ENCODE results near the gene MCC.

The MCC gene

DNA sequence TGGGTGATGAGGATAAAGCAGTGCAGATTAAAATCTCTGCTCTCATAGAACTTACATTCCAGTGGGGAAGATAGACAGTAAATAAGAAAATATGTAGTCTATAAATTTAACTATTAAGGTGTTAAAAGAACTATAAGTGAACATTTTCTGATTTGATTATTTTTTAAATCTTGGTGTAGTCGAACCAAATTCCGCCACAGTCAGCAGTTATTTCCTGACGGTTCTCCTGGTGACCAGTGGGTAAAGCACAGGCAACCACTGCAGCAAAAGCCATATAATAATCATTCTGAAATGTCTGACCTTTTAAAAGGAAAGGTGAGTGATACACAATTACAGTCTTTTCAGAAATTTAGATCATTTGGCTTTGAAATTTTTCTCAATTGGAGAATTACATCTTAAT, 484.5 kb downstream of the MCC start:
- DNase-seq, result no peak

DNA sequence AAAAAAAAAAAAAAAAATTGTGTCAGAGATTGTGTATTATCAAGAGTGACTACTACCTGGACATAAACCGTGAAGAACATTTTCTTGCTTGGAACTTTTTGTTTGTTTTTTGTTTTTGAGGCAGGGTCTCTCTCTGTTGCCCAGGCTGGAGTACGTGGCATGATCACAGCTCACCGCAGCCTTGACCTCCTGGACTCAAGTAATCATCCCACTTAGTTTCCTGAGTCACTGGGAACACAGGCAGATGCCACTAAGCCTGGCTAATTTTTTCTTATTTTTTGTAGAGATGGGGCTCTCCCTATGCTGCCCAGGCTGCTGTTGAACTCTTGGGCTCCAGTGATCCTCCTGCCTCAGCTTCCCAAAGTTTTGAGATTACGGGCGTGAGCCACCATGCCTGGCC, 485.8 kb downstream of the MCC start:
- no peak for DNase-seq

DNA sequence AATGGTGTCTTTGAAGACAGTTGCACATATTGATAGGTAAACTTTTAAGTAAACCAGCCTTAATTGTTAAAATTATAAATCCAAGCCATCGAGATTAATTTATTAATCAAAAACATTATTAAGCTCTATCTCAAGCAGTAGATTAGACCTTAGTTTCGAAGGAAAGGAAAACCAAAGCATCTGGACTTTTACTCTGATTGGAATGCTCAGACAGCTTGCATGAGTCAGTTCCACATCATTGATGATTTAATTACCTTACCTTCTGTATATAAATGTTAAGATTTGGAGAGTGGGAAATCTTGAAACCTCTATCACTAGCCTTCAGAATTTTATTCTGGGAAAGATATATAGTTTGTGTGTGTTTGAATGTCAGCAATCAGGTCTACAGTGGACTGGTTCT, 487.8 kb downstream of the MCC start:
- no peak for DNase-seq

DNA sequence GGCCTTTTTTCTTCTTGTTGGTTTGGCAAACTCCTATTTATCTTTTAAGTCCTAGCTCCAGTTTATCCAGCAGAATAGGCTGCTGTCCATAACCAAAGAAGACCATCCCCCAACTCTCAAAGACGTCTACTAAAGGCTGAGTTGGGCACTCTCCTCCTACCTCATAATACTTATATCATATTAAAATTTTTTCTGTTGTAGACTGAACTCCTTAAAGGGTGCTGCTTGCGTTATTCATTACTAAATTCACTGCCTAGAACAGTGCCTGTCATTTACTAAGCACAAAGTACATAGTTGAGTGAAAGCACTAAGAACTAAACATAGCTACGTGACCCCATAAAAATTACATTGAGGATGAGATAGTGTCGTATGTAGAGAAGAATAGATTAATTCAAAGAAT, 490.0 kb downstream of the MCC start:
- DNase-seq, result no peak

DNA sequence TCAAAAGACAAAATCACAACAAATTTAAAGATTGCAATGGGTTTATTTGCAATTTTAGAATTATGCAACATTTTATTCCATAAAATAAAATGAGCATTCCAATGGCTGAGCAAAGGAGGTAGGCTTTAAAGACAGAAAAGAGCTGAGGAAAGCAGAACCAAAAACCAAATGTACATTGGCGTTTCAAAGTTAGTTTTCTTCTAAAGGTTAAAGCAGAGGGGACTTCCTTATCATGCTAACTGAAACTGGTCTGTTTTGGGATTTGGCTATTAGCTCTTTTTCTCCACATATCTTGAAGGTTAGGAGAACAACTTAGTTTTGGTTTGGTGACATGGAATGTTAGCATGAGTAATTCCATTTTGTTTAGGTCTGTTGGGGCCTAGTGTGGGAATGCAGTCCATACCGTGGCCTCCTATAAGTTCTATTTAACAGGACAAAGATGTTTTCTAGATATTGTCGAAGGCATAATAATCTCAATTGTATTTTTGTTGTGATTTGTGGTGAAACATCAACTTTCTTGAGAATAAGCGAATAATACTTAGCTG, 491.4 kb downstream of the MCC start:
- DNase-seq, result no peak

DNA sequence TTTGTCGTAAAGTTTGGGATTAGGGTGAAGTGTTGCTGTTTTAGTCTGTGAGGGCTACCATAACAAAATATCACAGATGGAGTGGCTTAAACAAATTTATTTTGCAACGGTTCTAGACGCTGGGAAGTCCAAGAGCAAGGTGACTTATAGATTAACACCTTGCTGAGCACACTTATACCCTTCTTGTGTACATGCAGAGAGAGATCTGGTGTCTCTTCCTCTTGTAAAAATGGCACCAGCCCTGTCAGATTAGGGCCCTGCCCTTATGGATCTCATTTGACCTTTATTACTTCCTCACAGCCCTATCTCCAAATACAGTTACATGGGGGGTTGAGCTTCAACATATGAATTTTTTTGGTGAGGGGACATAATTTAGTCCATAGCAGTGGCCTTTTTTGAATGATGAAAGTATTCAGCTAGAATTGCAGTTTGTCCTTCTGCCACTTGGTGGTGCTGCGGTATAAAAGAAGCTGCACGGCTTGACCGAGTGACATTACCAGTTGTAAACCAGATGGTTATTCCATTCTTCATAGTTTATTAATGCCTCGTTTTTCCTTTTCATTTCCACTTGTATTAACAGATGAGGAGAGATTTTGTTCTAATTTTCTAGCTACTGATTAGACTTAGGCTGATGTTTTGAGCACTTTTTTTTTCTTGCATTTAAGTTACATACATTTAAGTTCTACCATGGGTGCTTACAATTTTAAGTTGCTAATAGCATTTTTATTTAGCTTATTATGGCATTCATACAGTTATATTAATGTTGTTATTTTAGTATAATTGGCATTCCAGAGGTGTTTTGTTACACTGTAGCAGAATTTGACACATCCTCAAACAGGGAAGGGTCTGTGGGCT, 492.3 kb downstream of the MCC start:
- DNase-seq, result peak; percentile 14 to 71 (median 60)

DNA sequence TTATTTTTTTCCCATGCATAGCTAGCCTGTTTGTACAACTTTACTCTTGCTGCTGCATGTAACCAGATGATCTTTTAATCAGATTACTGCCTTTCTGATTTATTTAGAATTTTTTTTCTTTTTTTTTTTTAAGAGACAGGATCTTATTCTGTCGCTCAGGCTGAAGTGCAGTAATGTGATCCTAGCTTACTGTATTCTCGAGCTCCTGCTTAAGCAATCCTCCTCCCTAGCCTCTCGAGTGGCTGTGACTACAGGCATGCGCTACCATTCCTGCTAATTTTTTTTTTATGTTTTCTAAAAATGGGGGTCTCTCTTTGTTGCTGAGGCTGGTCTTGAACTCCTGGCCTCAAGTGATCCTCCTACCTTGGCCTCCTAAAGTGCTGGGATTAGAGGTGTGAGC, 502.0 kb downstream of the MCC start:
- no peak for DNase-seq

DNA sequence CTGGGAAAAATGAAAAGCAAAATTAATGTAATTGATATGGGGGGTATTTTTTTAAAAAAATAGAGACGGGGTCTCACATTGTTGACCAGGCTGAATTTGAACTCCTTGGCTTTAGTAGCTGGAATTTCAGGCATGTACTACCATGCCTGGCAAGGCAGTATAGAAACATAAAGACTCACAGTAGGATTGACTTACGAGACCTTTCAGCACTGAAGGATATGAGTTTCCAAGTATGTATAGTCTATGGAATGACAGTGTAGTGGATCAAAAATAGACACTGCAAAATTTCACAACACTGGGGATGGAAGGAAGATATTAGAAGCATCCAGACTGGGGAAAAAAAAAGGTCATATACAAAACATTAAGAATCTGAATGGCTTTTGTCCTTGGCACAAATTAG, 504.9 kb downstream of the MCC start:
- DNase-seq, result no peak

DNA sequence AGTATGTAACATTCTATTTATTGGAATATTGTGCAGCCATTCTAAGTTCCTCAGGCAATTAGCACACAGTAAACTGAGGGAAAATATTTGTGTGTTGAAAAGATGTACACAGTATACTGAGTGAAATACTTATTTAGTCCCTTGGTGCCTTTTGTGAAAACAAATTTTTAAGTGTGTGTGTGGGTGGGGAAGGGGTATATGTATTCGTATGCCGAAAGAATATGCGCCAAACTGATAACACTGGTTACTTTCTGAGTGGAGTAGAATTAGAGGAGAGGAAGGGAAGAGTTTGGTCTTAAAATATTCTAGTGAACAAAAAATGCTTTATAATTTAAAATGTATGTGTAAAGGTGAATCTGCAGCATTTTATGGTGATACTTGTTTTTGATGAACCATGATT, 508.5 kb downstream of the MCC start:
- no peak for DNase-seq

DNA sequence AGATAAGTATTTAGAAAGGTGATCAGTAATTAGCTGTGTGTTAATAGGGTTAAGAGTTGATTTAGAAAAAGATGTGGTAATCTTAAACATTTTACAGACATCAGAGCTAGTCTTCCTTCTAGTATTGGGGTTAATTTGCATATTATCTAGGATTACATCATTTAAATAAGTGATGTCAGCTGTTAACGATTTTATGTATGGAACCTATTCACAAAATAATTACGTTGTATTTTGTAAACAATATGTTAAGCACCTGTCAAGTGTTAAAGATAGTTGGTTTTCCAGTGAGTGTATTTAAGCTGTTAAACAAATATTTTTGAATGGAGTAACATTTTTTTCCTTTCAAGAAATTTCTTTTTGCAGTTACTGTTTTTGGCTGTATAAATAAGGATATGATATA, 509.4 kb downstream of the MCC start:
- DNase-seq, result no peak

DNA sequence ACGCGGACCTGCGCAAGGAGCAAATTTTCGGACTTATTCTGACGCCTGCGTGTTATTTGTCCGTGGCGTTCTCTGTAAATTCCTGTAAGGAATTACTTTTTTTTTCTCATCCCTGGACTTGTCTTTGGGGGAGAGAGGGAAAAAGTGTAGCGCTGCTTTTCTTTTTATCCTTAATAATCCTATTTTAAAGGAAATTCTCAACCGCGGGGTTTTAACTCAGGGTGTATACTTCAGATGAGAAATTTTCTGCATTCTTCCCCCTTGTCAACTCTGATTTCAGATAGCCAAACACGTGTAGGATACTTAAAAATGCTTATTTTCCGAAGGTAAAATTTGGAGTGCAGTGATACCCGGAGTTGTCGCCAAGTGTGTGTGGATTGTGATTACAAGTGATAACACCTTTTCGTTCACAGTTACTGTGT, 510.8 kb downstream of the MCC start:
- no peak for DNase-seq

DNA sequence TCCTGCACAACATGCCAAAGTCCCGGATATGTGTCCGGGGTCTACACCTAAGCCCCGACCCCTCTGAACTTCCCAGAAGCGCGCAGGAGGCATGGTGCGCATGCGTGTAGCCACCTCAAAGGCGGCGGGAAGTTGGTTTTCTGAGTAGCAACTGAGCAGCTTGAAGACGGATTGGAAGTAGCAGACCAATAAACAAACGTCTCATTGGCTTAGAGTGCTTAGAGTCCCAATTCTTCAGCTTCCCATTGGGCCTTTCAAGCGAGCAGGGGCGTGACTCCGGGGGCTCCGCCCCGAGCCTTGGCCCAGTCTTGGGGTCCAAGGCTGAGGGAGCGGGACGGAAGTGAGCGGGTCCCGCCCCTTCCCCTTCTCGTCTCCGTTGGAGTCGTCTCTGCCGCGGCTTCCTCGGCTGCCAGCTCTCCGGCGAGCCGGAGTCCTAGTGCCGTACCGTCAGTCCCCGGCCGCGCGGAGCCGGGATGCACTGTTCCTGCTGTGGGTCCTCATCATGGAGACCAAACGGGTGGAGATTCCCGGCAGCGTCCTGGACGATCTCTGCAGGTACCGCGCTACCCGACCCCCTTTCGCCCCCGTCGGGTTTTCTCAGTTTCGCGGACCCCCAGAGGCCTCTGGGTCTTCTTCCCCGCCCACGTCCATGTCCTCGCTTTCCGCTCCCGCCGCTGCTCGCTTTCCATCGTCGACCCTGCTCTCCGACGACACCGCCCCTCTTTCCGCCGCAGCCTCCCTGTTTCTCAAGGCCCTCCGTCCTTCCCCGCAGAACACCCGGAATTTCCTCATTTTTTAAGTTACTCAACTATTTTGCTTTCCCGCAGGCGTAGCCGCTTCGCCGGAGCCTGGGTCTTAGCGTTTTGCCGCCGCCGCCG, 511.6 kb downstream of the MCC start, which contains the start of gene DCP2:
DCP2 (plus strand) TSS at position 367 of the 878 bp plus-strand sequence; CDS start at position 503, 136 bp downstream.
- DNase-seq, result peak; percentile 72 to 94 (median 83)

DNA sequence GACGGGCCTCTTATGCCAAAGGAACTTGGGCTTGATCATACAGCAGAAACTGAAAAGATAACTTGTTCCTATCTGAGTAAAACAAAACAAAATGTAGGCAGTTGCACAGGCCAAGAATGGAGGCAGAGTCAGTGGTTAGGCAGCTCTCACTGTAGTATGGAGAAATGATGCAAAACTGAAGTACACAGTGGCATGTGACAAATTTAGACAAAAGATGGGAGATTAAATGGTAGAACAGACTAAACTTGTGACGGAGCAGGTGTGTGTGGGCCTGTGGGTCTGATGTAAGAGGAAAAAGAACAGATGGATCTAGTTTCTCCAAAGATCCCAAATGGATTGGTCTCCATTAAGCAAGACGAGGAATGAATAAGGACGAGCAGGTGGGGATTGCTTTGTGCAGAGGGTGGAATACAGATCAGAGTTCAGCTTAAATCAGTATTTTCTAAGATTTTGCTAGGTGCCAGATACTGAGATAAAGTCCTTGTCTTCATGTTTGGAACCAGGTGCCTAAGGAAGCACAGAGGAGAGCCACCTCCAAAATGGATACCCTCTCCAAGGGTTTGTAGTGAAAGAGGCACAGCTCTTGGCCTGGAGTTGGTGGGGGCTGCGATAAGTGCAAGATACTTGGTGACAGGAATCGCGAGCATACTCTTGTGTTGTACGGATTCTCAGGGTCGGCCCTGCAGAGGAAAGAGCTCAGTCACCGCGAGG, 512.4 kb downstream of the MCC start:
- DNase-seq, result no peak

DNA sequence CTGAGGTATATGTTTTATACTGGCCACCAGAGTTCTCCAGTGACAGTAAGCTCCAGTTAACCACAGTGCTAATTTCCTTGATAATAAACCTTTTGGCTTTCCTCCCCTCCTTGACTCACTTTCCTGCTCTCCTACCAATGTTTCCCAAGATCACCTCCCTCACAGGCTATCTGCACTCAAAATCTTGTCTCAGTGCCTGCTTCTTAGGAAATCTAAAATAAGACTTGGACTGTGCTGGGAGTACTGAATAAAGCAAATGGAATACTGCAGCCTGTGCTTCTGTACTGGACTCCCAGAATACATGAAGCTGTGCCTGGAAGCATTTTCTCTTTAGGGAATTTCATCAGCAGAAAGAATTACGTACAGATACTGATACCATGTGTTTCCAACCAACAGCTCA, 513.4 kb downstream of the MCC start:
- DNase-seq, result no peak

DNA sequence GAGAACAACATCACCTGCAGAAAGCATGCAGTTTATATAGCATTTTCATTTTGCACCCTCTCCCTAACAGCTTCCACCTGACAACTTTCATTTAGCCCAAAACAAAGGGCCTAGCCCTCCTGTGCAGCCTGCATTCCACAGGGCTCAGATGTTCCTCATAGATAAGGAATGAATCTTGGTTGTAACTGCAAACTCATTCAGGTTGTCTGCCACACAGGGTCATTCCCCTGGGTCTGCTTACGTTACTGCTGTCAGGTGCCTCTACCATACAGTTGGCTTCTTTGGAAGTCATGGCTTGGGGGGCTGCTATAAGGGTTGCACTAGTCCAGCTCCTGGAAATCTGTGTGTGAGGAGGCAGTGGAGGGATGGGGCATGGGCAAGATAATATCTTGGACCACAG, 514.3 kb downstream of the MCC start:
- no peak for DNase-seq

DNA sequence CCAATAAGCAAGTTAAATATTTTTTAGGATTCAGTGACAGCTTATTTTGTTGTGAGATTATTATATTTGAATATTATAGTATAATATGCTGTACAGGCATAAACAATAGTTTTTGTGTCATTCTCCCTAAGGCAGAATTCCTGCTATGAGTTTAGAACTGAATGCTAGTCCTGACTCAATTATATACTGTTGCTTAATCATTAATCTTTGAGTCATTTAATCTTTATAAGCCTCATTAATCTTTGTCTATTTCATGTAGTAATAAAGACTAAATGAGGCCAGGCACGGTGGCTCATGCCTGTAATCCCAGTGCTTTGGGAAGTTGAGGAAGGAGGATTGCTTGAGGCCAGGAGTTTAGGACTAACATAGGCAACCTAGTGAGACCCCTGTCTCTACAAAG, 515.2 kb downstream of the MCC start:
- DNase-seq, result no peak

Data from activated naive CD4-positive, alpha-beta T cell (primary cell).